Peyer's patch (tissue), 4 donors: Measurements from ENCODE around the gene TMEM175. TPM values are rescaled to one million over a fixed set of nuclear protein-coding genes. Genes with fewer than 3 reads are reported as not detected.

ENCODE experiments used
- DNase-seq, 3 donors: peaks; one replicate each; pipeline ENCODE4 v3.0.0-alpha.2; 2017 to 2019
- H3K27ac ChIP-seq, 4 donors: fragments of 200-600 bp; sonication (generic); one replicate each; pipeline ENCODE4 v1.5.1; 2016 to 2019
- H3K27me3 ChIP-seq, 2 donors: fragments of 200-600 bp; sonication (generic); one replicate each; pipeline ENCODE4 v1.5.1; 2019
- H3K36me3 ChIP-seq, 3 donors: fragments of 200-600 bp; sonication (generic); one replicate each; pipeline ENCODE4 v1.5.1; 2016 to 2019
- H3K4me1 ChIP-seq, 4 donors: fragments of 200-600 bp; sonication (generic); one replicate each; pipeline ENCODE4 v1.5.1; 2016 to 2019
- H3K4me3 ChIP-seq, 4 donors: fragments of 200-600 bp; sonication (generic); 1 replicate in 3 of 4; 2 replicates in 1 of 4; pipeline ENCODE4 v1.5.1; 2016 to 2019; ENCODE audit warnings: mild to moderate bottlenecking in 1 of 4
- H3K9me3 ChIP-seq, 4 donors: fragments of 200-600 bp; sonication (generic); one replicate each; pipeline ENCODE4 v1.5.1; 2016 to 2019; ENCODE audit warnings: mild to moderate bottlenecking in 1 of 4
- CTCF ChIP-seq, 6 experiments: fragments of 450-650 bp in 4 of 6; fragments of 200-600 bp in 2 of 6; sonication (generic) in 1 of 6; IDR thresholded peaks; one replicate each; pipeline ENCODE4 v1.5.1; 2017 to 2019; ENCODE audit warnings: antibody characterized with exemption in 6 of 6, mild to moderate bottlenecking in 3 of 6, moderate library complexity in 1 of 6
- POLR2A ChIP-seq, 2 donors: fragments of 450-650 bp; IDR thresholded peaks; one replicate each; pipeline ENCODE4 v1.5.1; 2017; ENCODE audit warnings: antibody characterized with exemption in 2 of 2, mild to moderate bottlenecking in 2 of 2, moderate library complexity in 2 of 2
- total RNA-seq, 4 donors: library from RNA; depleted of rRNA; stranded (reverse); fragments of >200 nt; gene quantifications; one replicate each; pipeline ENCODE4 v1.1.0, GENCODE V29; 2016

TMEM175 gene
- total RNA-seq, 4 donors from 2014 or later = 46.1 to 111 (median 56.6) TPM

- H3K4me1 ChIP-seq = no peaks in the 10 kb centered on the region
- DNase-seq = no peak
- H3K36me3 ChIP-seq = peaks cover 0 to 92% (median 0%) of the 10 kb centered on the region in 3 donors
- no peak overlapping the region for H3K4me3 ChIP-seq
- H3K9me3 ChIP-seq = no peaks in the 10 kb centered on the region
- no peaks in the 10 kb centered on the region for H3K27me3 ChIP-seq
- no peak overlapping the region for H3K27ac ChIP-seq
- TF ChIP-seq POLR2A (IDR thresholded peaks at IDR 0.05) = no peak
- no peak for TF ChIP-seq CTCF (IDR thresholded peaks at IDR 0.05)
These were observed 36.7 kb upstream of the TMEM175 start for GRCh38 chr4:895596-895995.

- no peak overlapping the region for H3K27ac ChIP-seq
- H3K27me3 ChIP-seq = no peaks in the 10 kb centered on the region
- DNase-seq = no peak
- H3K4me1 ChIP-seq = no peaks in the 10 kb centered on the region
- H3K36me3 ChIP-seq = peaks cover 0 to 93% (median 0%) of the 10 kb centered on the region in 3 donors
- no peak overlapping the region for H3K4me3 ChIP-seq
- no peaks in the 10 kb centered on the region for H3K9me3 ChIP-seq
- TF ChIP-seq POLR2A (IDR thresholded peaks at IDR 0.05) (no peak), CTCF (IDR thresholded peaks at IDR 0.05) (peak in 1 of 6 experiments; percentile 9)
These were observed 36.0 kb upstream of the TMEM175 start for GRCh38 chr4:896216-896615.

GRCh38 chr4:896630-897029 lies 35.6 kb upstream of the TMEM175 start:
- no peak overlapping the region for H3K4me3 ChIP-seq
- H3K36me3 ChIP-seq = peaks cover 0 to 93% (median 0%) of the 10 kb centered on the region in 3 donors
- H3K27ac ChIP-seq = no peak overlapping the region

GRCh38 chr4:898123-898522 lies 34.1 kb upstream of the TMEM175 start:
- no peak overlapping the region for H3K4me3 ChIP-seq
- H3K36me3 ChIP-seq = peaks cover 0 to 88% (median 0%) of the 10 kb centered on the region in 3 donors
- no peak for DNase-seq
- no peaks in the 10 kb centered on the region for H3K27me3 ChIP-seq
- TF ChIP-seq CTCF (IDR thresholded peaks at IDR 0.05) (no peak), POLR2A (IDR thresholded peaks at IDR 0.05) (no peak)
- no peak overlapping the region for H3K27ac ChIP-seq
- H3K4me1 ChIP-seq = no peaks in the 10 kb centered on the region
- no peaks in the 10 kb centered on the region for H3K9me3 ChIP-seq

More at GRCh38 chr4:896630-897029, 35.6 kb upstream of the TMEM175 start:
- DNase-seq = no peak
- TF ChIP-seq POLR2A (IDR thresholded peaks at IDR 0.05) (no peak), CTCF (IDR thresholded peaks at IDR 0.05) (no peak)
- H3K27me3 ChIP-seq = no peaks in the 10 kb centered on the region
- no peaks in the 10 kb centered on the region for H3K4me1 ChIP-seq
- no peaks in the 10 kb centered on the region for H3K9me3 ChIP-seq

GRCh38 chr4:898869-899555 lies 33.2 kb upstream of the TMEM175 start:
- DNase-seq = no peak
- peaks cover 0 to 88% (median 0%) of the 10 kb centered on the region in 3 donors for H3K36me3 ChIP-seq

More at GRCh38 chr4:898869-899555, 33.2 kb upstream of the TMEM175 start:
- no peak for TF ChIP-seq CTCF (IDR thresholded peaks at IDR 0.05)
- no peak for TF ChIP-seq POLR2A (IDR thresholded peaks at IDR 0.05)
- Histone ChIP-seq H3K4me3 (no peak overlapping the region), H3K27me3 (no peaks in the 10 kb centered on the region), H3K27ac (no peak overlapping the region), H3K9me3 (no peaks in the 10 kb centered on the region), H3K4me1 (no peaks in the 10 kb centered on the region)
